ENCODE measurements around the gene UBA6. TPM values are rescaled to one million over a fixed set of nuclear protein-coding genes. Genes with fewer than 3 reads are reported as not detected.

Gene UBA6
- total RNA-seq, 1 experiment from 2014 or later: 72.2 TPM

DNA sequence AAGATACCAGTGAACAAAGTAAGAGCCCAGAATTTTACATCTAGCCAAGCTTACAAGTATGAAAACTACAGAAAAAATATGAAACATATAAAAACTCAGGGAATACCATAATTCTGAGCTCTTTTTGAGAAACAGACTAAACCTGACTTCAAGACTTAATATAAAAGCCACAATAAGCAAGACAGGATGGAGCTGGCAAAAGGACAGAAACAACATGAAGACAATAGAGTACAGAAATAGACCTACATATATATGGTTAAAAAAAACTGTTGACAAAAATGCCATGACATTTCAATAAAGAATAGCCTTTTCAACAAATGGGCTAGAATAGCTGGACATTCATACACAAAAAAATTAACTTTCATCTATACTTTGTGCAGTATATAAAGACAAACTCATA, 49.4 kb downstream of the UBA6 start:
- no peak overlapping the region for H3K18ac ChIP-seq (ENCODE audit: insufficient read length, low read depth, low read length)
- no peaks in the 10 kb centered on the region for H3K23me2 ChIP-seq (ENCODE audit: insufficient read length, low read depth, low read length, poor library complexity, severe bottlenecking)
- no peak overlapping the region for H2AK5ac ChIP-seq (ENCODE audit: insufficient read length, low read length)
- H4K20me1 ChIP-seq (ENCODE audit: control insufficient read depth, insufficient read depth, insufficient read length): no peaks in the 10 kb centered on the region
- Mint-ChIP-seq H3K27ac (peak overlapping the region in 1 of 3 experiments; percentile 29; a peak in 1 of 7 replicates), H3K36me3 (ENCODE audit: insufficient read depth in 1 of 3, low read depth in 3 of 3) (peaks cover 25 to 43% (median 40%) of the 10 kb centered on the region in 3 experiments), H3K9me3 (no peaks in the 10 kb centered on the region), H3K4me1 (no peaks in the 10 kb centered on the region), H3K27me3 (ENCODE audit: low read depth) (no peaks in the 10 kb centered on the region), H3K4me3 (no peak overlapping the region)
- no peak overlapping the region for H4K5ac ChIP-seq (ENCODE audit: insufficient read length, low read depth, low read length)
- H3K56ac ChIP-seq (ENCODE audit: insufficient read length, low read depth, low read length): no peak overlapping the region
- H2BK5ac ChIP-seq (ENCODE audit: insufficient read length, low read length): no peak overlapping the region
- H3K14ac ChIP-seq (ENCODE audit: insufficient read depth, low read length): no peak overlapping the region
- H3K79me2 ChIP-seq (ENCODE audit: insufficient read depth, low read length): no peaks in the 10 kb centered on the region
- H3K27ac ChIP-seq (ENCODE audit: insufficient read length, low read depth, low read length): no peak overlapping the region
- no peak overlapping the region for H2BK12ac ChIP-seq (ENCODE audit: insufficient read length, low read depth, low read length)
- H3K27me3 ChIP-seq (ENCODE audit: insufficient read depth, low read length): no peaks in the 10 kb centered on the region
- no peak overlapping the region for H3K9ac ChIP-seq (ENCODE audit: extremely low read depth, insufficient read length, low read length)
- H3K4me2 ChIP-seq (ENCODE audit: insufficient read depth, insufficient read length, low read length): no peak overlapping the region
- H3K23ac ChIP-seq (ENCODE audit: insufficient read length, low read depth, low read length): no peak overlapping the region
- H3K9me3 ChIP-seq (ENCODE audit: control insufficient read depth, low read depth, low read length): no peaks in the 10 kb centered on the region
- H2BK20ac ChIP-seq (ENCODE audit: low read depth, low read length, poor library complexity, severe bottlenecking): no peak overlapping the region
- no peak overlapping the region for H3K4ac ChIP-seq (ENCODE audit: low read depth, low read length)
- H2AFZ ChIP-seq (ENCODE audit: low read length): no peak overlapping the region
- no peak overlapping the region for H4K91ac ChIP-seq (ENCODE audit: insufficient read length, low read depth, low read length)
- no peak overlapping the region for H4K8ac ChIP-seq (replicated peaks; ENCODE audit: insufficient read length, low read depth, low read length)
- DNase-seq: no peak
- no peaks in the 10 kb centered on the region for H3K4me1 ChIP-seq (ENCODE audit: insufficient read depth, low read length)
- no peaks in the 10 kb centered on the region for H3K79me1 ChIP-seq (ENCODE audit: insufficient read depth, low read depth, low read length, poor library complexity, severe bottlenecking)
- H2BK120ac ChIP-seq (ENCODE audit: low read depth, low read length, poor library complexity, severe bottlenecking): no peak overlapping the region
- no peak overlapping the region for H3T11ph ChIP-seq (ENCODE audit: low read length)
- TF ChIP-seq, protein P1, sequence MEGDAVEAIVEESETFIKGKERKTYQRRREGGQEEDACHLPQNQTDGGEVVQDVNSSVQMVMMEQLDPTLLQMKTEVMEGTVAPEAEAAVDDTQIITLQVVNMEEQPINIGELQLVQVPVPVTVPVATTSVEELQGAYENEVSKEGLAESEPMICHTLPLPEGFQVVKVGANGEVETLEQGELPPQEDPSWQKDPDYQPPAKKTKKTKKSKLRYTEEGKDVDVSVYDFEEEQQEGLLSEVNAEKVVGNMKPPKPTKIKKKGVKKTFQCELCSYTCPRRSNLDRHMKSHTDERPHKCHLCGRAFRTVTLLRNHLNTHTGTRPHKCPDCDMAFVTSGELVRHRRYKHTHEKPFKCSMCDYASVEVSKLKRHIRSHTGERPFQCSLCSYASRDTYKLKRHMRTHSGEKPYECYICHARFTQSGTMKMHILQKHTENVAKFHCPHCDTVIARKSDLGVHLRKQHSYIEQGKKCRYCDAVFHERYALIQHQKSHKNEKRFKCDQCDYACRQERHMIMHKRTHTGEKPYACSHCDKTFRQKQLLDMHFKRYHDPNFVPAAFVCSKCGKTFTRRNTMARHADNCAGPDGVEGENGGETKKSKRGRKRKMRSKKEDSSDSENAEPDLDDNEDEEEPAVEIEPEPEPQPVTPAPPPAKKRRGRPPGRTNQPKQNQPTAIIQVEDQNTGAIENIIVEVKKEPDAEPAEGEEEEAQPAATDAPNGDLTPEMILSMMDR (conservative IDR thresholded peaks at IDR 0.05): no peak
- H2BK15ac ChIP-seq (ENCODE audit: low read depth, low read length): no peak overlapping the region

All from H9 (cell line).